HepG2 (cell line): ENCODE measurements around the gene YIPF1. TPM values are rescaled to one million over a fixed set of nuclear protein-coding genes. Genes with fewer than 3 reads are reported as not detected.
A peak's percentile ranks its signal among the peaks of the same experiment; 100 is the strongest.

Experiments
- ATAC-seq: fragments of 200-7000 bp; cut with Tn5 transposase; 3 replicates; pipeline ENCODE4 v1.9.1; 2020; ENCODE audit warnings: mild to moderate bottlenecking, moderate library complexity
- BruUV-seq: library from RNA; stranded (reverse); fragments of 400-500 nt; replicated peaks from 2 replicates; lab custom pipeline; 2021; lab: Mats Ljungman, UMichigan
- CTCF ChIA-PET: fragments of 300-600 bp; formaldehyde crosslinking; extraction: SDS; loops from one replicate; lab custom pipeline; 2021; ENCODE audit warnings: low total read pairs, inconsistent platforms, low intra/inter-chr PET ratio; lab: Yijun Ruan, JAX
- POLR2A ChIA-PET: fragments of 350-600 bp; sonication (Branson Sonifier 250); formaldehyde crosslinking; loops from one replicate; lab custom pipeline; 2020; ENCODE audit warnings: antibody characterized with exemption, inconsistent platforms; lab: Yijun Ruan, JAX
- DNase-seq: peaks from one replicate; pipeline ENCODE4 v3.0.0-alpha.2; 2015; ENCODE audit warnings: low spot score
- FAIRE-seq: peaks from 3 replicates; lab custom pipeline; 2011; peaks lifted over from hg19 to GRCh38; lab: Jason Lieb, UNC
- H2AFZ ChIP-seq: one replicate; pipeline ENCODE4 v1.6.1; 2011; ENCODE audit warnings: low read length, inconsistent platforms
- H3K27ac ChIP-seq: fragments of 300-600 bp; 3 replicates; pipeline ENCODE4 v1.8.0; 2011; ENCODE audit warnings: mixed run types, mild to moderate bottlenecking, mixed read lengths, low read length, inconsistent platforms; ENCODE audit not compliant: insufficient read depth; ENCODE audit errors: extremely low read length
- H3K27me3 ChIP-seq, 2 experiments: fragments of 200-600 bp in 1 of 2; 2 replicates in 1 of 2; 3 replicates in 1 of 2; pipeline versions ENCODE4 v1.6.0 to v1.8.0; 2011; ENCODE audit warnings: low read length in 2 of 2, mild to moderate bottlenecking in 2 of 2, moderate library complexity in 2 of 2, inconsistent platforms in 1 of 2; ENCODE audit not compliant: insufficient read depth in 2 of 2, control insufficient read depth in 1 of 2
- H3K36me3 ChIP-seq, 2 experiments: fragments of 200-600 bp in 1 of 2; replicated peaks in 1 of 2; 2 replicates in 1 of 2; 3 replicates in 1 of 2; pipeline versions ENCODE4 v1.5.1 to v1.8.0; 2011; ENCODE audit warnings: low read length in 2 of 2, inconsistent platforms in 1 of 2; ENCODE audit not compliant: insufficient read depth in 2 of 2, control insufficient read depth in 1 of 2
- H3K4me1 ChIP-seq: 2 replicates; pipeline ENCODE4 v1.5.1; 2012; ENCODE audit warnings: low read length, inconsistent platforms; ENCODE audit not compliant: insufficient read depth
- H3K4me2 ChIP-seq: 2 replicates; pipeline ENCODE4 v1.6.0; 2011; ENCODE audit warnings: low read depth, low read length, inconsistent platforms
- H3K4me3 ChIP-seq, 3 experiments: fragments of 200-600 bp in 1 of 3; sonication (generic), shearing (Covaris generic) in 1 of 3; replicated peaks in 1 of 3; 2 replicates each; pipeline ENCODE4 v1.5.1; 2011 to 2016; ENCODE audit warnings: low read length in 3 of 3, inconsistent platforms in 2 of 3, low read depth in 2 of 3, mild to moderate bottlenecking in 2 of 3, control low read depth in 1 of 3, mixed read lengths in 1 of 3; ENCODE audit not compliant: insufficient read depth in 1 of 3
- H3K79me2 ChIP-seq: one replicate; pipeline ENCODE4 v1.6.1; 2011; ENCODE audit warnings: low read length, inconsistent platforms; ENCODE audit not compliant: insufficient read depth
- H3K9ac ChIP-seq: 2 replicates; pipeline ENCODE4 v1.6.0; 2011; ENCODE audit warnings: mild to moderate bottlenecking, low read depth, low read length, inconsistent platforms; ENCODE audit not compliant: insufficient read depth
- H3K9me3 ChIP-seq: 2 replicates; pipeline ENCODE4 v1.5.1; 2012; ENCODE audit warnings: mild to moderate bottlenecking, low read length
- H4K20me1 ChIP-seq: 2 replicates; pipeline ENCODE4 v1.6.0; 2011; ENCODE audit warnings: inconsistent platforms, mild to moderate bottlenecking, low read length, moderate library complexity; ENCODE audit not compliant: insufficient read depth
- ATF5 ChIP-seq: sonication (generic); formaldehyde crosslinking; IDR thresholded peaks from 2 replicates; pipeline ENCODE4 v1.4.0; 2020; ENCODE audit warnings: mild to moderate bottlenecking, low read depth, missing genetic modification reagents
- ELF3 ChIP-seq: IDR thresholded peaks from 2 replicates; pipeline ENCODE4 v1.6.1; 2016; ENCODE audit warnings: missing genetic modification reagents, missing compliant biosample characterization
- ERF ChIP-seq: IDR thresholded peaks from 2 replicates; pipeline ENCODE4 v1.6.1; 2018; ENCODE audit warnings: missing biosample characterization, missing genetic modification reagents
- ETV5 ChIP-seq: IDR thresholded peaks from 2 replicates; pipeline ENCODE4 v1.6.1; 2018; ENCODE audit warnings: missing biosample characterization, missing genetic modification reagents, inconsistent platforms, borderline replicate concordance
- MTF1 ChIP-seq: sonication (generic); formaldehyde crosslinking; IDR thresholded peaks from 2 replicates; pipeline ENCODE4 v1.5.0; 2020; ENCODE audit warnings: missing genetic modification reagents
- NAIF1 ChIP-seq: sonication (generic); formaldehyde crosslinking; IDR thresholded peaks from 2 replicates; pipeline ENCODE4 v1.5.0; 2020; ENCODE audit warnings: mild to moderate bottlenecking, missing genetic modification reagents, borderline replicate concordance
- NFYB ChIP-seq: sonication (generic); formaldehyde crosslinking; IDR thresholded peaks from 2 replicates; pipeline ENCODE4 v1.4.0; 2020; ENCODE audit warnings: missing genetic modification reagents
- NR2F6 ChIP-seq, 2 experiments: IDR thresholded peaks; 2 replicates each; pipeline ENCODE4 v1.6.1; 2016; ENCODE audit warnings: antibody characterized with exemption in 1 of 2, mild to moderate bottlenecking in 1 of 2
- NR3C1 ChIP-seq: sonication (generic); formaldehyde crosslinking; IDR thresholded peaks from 2 replicates; pipeline ENCODE4 v1.4.0; 2020; ENCODE audit warnings: missing genetic modification reagents
- PITX1 ChIP-seq: sonication (generic); formaldehyde crosslinking; IDR thresholded peaks from 2 replicates; pipeline ENCODE4 v1.5.1; 2020; ENCODE audit warnings: mild to moderate bottlenecking, missing genetic modification reagents
- SMAD1 ChIP-seq: sonication (generic); formaldehyde crosslinking; IDR thresholded peaks from 2 replicates; pipeline ENCODE4 v1.4.0; 2020; ENCODE audit warnings: missing genetic modification reagents, low read depth, mild to moderate bottlenecking, borderline replicate concordance
- SMAD9 ChIP-seq: sonication (generic); formaldehyde crosslinking; IDR thresholded peaks from 2 replicates; pipeline ENCODE4 v1.5.1; 2020; ENCODE audit warnings: mild to moderate bottlenecking, missing genetic modification reagents
- SMYD3 ChIP-seq: sonication (generic); formaldehyde crosslinking; IDR thresholded peaks from 2 replicates; pipeline ENCODE4 v1.8.1; 2023; ENCODE audit warnings: mild to moderate bottlenecking, missing genetic modification reagents
- SNAPC4 ChIP-seq: sonication (generic); formaldehyde crosslinking; IDR thresholded peaks from 2 replicates; pipeline ENCODE4 v1.4.0; 2020; ENCODE audit warnings: mild to moderate bottlenecking, missing genetic modification reagents
- STAG1 ChIP-seq: sonication (generic); formaldehyde crosslinking; IDR thresholded peaks from 2 replicates; pipeline ENCODE4 v1.4.0; 2020; ENCODE audit warnings: missing genetic modification reagents
- STAT5B ChIP-seq: sonication (generic); formaldehyde crosslinking; IDR thresholded peaks from 2 replicates; pipeline ENCODE4 v1.4.0; 2020; ENCODE audit warnings: missing genetic modification reagents
- THAP11 ChIP-seq: IDR thresholded peaks from 2 replicates; pipeline ENCODE4 v1.6.1; 2016; ENCODE audit warnings: missing biosample characterization, missing genetic modification reagents
- ZBTB21 ChIP-seq: sonication (generic); formaldehyde crosslinking; IDR thresholded peaks from 2 replicates; pipeline ENCODE4 v1.4.0; 2020; ENCODE audit warnings: missing genetic modification reagents
- ZKSCAN5 ChIP-seq: sonication (generic); formaldehyde crosslinking; IDR thresholded peaks from 2 replicates; pipeline ENCODE4 v1.5.1; 2020; ENCODE audit warnings: mild to moderate bottlenecking, missing genetic modification reagents
- ZNF562 ChIP-seq: sonication (generic); formaldehyde crosslinking; IDR thresholded peaks from 2 replicates; pipeline ENCODE4 v1.8.0; 2022; ENCODE audit warnings: missing genetic modification reagents, borderline replicate concordance
- ZNF816 ChIP-seq: sonication (generic); formaldehyde crosslinking; IDR thresholded peaks from 2 replicates; pipeline ENCODE4 v1.8.0; 2022; ENCODE audit warnings: missing genetic modification reagents, mild to moderate bottlenecking, borderline replicate concordance
- in situ Hi-C: cut with HindIII; loops from 2 replicates; pipeline ENCODE4 v1.10.0; 2017; ENCODE audit warnings: low pct_unique_long_range_greater_than_20kb; ENCODE audit not compliant: extremely low pct_ligation_motif_present
- intact Hi-C: fragments of 100-400 bp; cut with micrococcal nuclease; formaldehyde crosslinking; loops from one replicate; pipeline ENCODE4 v1.10.0; 2022; ENCODE audit not compliant: unreplicated experiment
- polyA plus RNA-seq, 8 experiments: library from polyadenylated mRNA; depleted of rRNA in 3 of 8; stranded (reverse) in 7 of 8; unstranded in 1 of 8; fragments of >200 nt; fragmentation: Illumina TruSeq in 4 of 8; extraction: Trizol in 4 of 8; gene quantifications; 2 replicates each; pipeline versions ENCODE4 v1.2.1 to v1.2.3, GENCODE V29; 2011 to 2016; ENCODE audit warnings: low read depth in 4 of 8, missing spikeins in 1 of 8, mixed read lengths in 1 of 8; ENCODE audit not compliant: insufficient read depth in 1 of 8
- total RNA-seq, 5 experiments: library from RNA; depleted of rRNA; stranded (reverse); fragments of >200 nt; fragmentation: Illumina TruSeq; extraction: Trizol; gene quantifications; 2 replicates each; pipeline ENCODE4 v1.2.3, GENCODE V29; 2016; ENCODE audit warnings: low read depth in 1 of 5

YIPF1 gene
- total and polyA plus RNA-seq, 2 of the 13 experiments (the other 11 are each of a cell fraction or from before 2014, with no cell fraction given), result 21.1 to 31.9 TPM

DNA sequence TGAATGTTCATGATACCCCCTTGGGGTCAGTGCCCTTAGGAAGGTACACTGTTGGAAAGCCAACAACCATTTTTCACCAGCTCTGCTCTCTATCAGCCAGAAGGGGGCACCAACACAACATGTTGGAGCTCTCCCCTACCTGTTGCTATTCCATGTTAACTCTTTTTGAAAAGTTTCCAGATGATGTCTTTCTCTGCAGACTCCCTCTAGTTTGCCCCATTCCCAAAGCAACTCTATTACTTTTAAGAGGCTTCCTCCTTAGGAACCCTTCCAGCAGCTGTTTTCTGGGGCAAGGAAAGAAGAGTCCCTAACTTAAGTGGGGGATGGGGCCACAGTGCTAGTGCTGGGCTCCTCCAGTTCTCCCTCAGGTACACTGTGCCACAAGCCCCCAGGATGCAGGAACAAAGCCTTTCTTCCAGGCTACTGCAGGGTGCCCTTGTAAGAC lies 28.6 kb downstream of the YIPF1 start:
- in situ Hi-C loops, result no loop called here
- H2AFZ ChIP-seq, result no peak overlapping the region
- BruUV-seq, result no TSS peak
- H3K4me3 ChIP-seq, result no peak overlapping the region
- H3K9ac ChIP-seq, result no peak overlapping the region
- H3K27ac ChIP-seq, result no peak overlapping the region
- POLR2A ChIA-PET, result interaction anchor here (1.2 to 1.5 kb wide), 3 partner anchors 85 to 220 kb away, joined by 3 to 5 read pairs (median 3); partner anchors contain the start of gene IFT25
- FAIRE-seq (peak; percentile 91), ATAC-seq (peak; percentile 97), DNase-seq (peak; percentile 69)
- H3K27me3 ChIP-seq, result no peaks in the 10 kb centered on the region
- CTCF ChIA-PET, result interaction anchor here (0.8 to 2.0 kb wide), 3 partner anchors 17 to 99 kb away, joined by 3 to 29 read pairs (median 19); no protein-coding TSS in a partner anchor
- H4K20me1 ChIP-seq, result no peaks in the 10 kb centered on the region
- H3K9me3 ChIP-seq, result no peaks in the 10 kb centered on the region
- intact Hi-C loops, result loop anchor here (1.0 kb wide), 1 partner anchor 88 kb away; no protein-coding TSS in a partner anchor
- H3K4me2 ChIP-seq, result no peak overlapping the region
- H3K79me2 ChIP-seq, result no peaks in the 10 kb centered on the region
- H3K36me3 ChIP-seq, result peaks cover 1 to 12% of the 10 kb centered on the region in 2 experiments; a peak in 2 of 5 replicates
- no peaks in the 10 kb centered on the region for H3K4me1 ChIP-seq
- TF ChIP-seq SMAD1 (CRISPR knock-in tag) (no peak), MTF1 (CRISPR knock-in tag) (no peak), STAT5B (CRISPR knock-in tag) (no peak), ATF5 (CRISPR knock-in tag) (no peak), ZNF562 (CRISPR knock-in tag) (no peak), ETV5 (CRISPR knock-in tag) (no peak), ZBTB21 (CRISPR knock-in tag) (no peak), ZNF816 (CRISPR knock-in tag) (no peak), NAIF1 (CRISPR knock-in tag) (no peak), SMYD3 (CRISPR knock-in tag) (no peak), NR2F6 (IDR thresholded peaks at IDR 0.05) (no peak), NR2F6 (CRISPR knock-in tag; IDR thresholded peaks at IDR 0.05) (no peak), ERF (CRISPR knock-in tag) (peak; percentile 21; the same call in 1 of the 2 replicates), THAP11 (CRISPR knock-in tag) (0 out of 2 replicates have a peak, but pooled peaks have one; percentile 21), SMAD9 (no peak), PITX1 (CRISPR knock-in tag) (no peak), ELF3 (0 out of 2 replicates have a peak, but pooled peaks have one; percentile 17), STAG1 (peak; percentile 94), NR3C1 (CRISPR knock-in tag) (no peak), ZKSCAN5 (CRISPR knock-in tag) (no peak), NFYB (no peak), SNAPC4 (no peak)
